ENCODE results near the gene TMED10.

Gene TMED10

GRCh38 chr14:75081660-75082229 lies 94.7 kb downstream of the TMED10 start:
- DNase-seq: no peak

All from fibroblast of skin of abdomen (primary cell).